Calu3 (cell line): ENCODE results near the gene EPM2AIP1. TPM values are rescaled to one million over a fixed set of nuclear protein-coding genes. Genes with fewer than 3 reads are reported as not detected.

ENCODE experiments used
- BruUV-seq: library from RNA; stranded (reverse); fragments of 400-500 nt; replicated peaks from 2 replicates; lab custom pipeline; 2021; lab: Mats Ljungman, UMichigan
- CTCF ChIA-PET: fragments of 300-600 bp; sonication (Branson Sonifier 250); formaldehyde crosslinking; loops from one replicate; lab custom pipeline; 2022; ENCODE audit warnings: antibody characterized with exemption; lab: Charles Lee
- DNase-seq: peaks from one replicate; pipeline ENCODE4 v3.0.0; 2022
- H3K27ac Mint-ChIP-seq: one replicate; pipeline ENCODE4 v1.8.0; 2022; ENCODE audit warnings: mixed read lengths; ENCODE audit not compliant: unreplicated experiment
- H3K27me3 Mint-ChIP-seq: one replicate; pipeline ENCODE4 v1.8.0; 2022; ENCODE audit warnings: mixed read lengths; ENCODE audit not compliant: unreplicated experiment
- H3K36me3 Mint-ChIP-seq: one replicate; pipeline ENCODE4 v1.8.0; 2022; ENCODE audit warnings: mild to moderate bottlenecking, moderate library complexity, mixed read lengths; ENCODE audit not compliant: insufficient read depth, unreplicated experiment
- H3K4me1 Mint-ChIP-seq: one replicate; pipeline ENCODE4 v1.8.0; 2022; ENCODE audit warnings: mild to moderate bottlenecking, low read depth, mixed read lengths; ENCODE audit not compliant: unreplicated experiment
- H3K4me3 Mint-ChIP-seq: one replicate; pipeline ENCODE4 v1.8.0; 2022; ENCODE audit warnings: mild to moderate bottlenecking, low read depth, moderate library complexity, mixed read lengths; ENCODE audit not compliant: unreplicated experiment
- H3K9me3 Mint-ChIP-seq: one replicate; pipeline ENCODE4 v1.8.0; 2022; ENCODE audit warnings: low read depth, mixed read lengths; ENCODE audit not compliant: unreplicated experiment
- CTCF ChIP-seq: fragments of 200-600 bp; IDR thresholded peaks from one replicate; pipeline ENCODE4 v1.8.0; 2022; ENCODE audit warnings: antibody characterized with exemption; ENCODE audit not compliant: unreplicated experiment
- intact Hi-C: fragments of 100-400 bp; cut with micrococcal nuclease; formaldehyde crosslinking; loops from one replicate; pipeline ENCODE4 v1.10.0; 2022; ENCODE audit not compliant: unreplicated experiment
- total RNA-seq: library from RNA; stranded (reverse); gene quantifications from 2 replicates; pipeline ENCODE4 v1.2.3, GENCODE V29; 2022

Gene EPM2AIP1
- total RNA-seq, 1 experiment from 2014 or later, result 13.2 TPM

GRCh38 chr3:37017683-37018082 is 24.8 kb upstream of the EPM2AIP1 start:
- Mint-ChIP-seq H3K4me1 (no peaks in the 10 kb centered on the region), H3K27me3 (no peaks in the 10 kb centered on the region), H3K4me3 (no peak overlapping the region), H3K27ac (no peak overlapping the region), H3K9me3 (peaks cover 3% of the 10 kb centered on the region), H3K36me3 (peaks cover 38% of the 10 kb centered on the region)
- BruUV-seq, result no TSS peak
- TF ChIP-seq CTCF, result no peak
- intact Hi-C loops, result no loop called here
- no peak for DNase-seq
- CTCF ChIA-PET, result no interaction called here

- no TSS peak for BruUV-seq
- CTCF ChIA-PET, result no interaction called here
Measured at GRCh38 chr3:37016903-37017302, 24.0 kb upstream of the EPM2AIP1 start.

GRCh38 chr3:37015642-37016041 is 22.7 kb upstream of the EPM2AIP1 start:
- H3K4me3 Mint-ChIP-seq, result no peak overlapping the region
- H3K36me3 Mint-ChIP-seq, result peaks cover 49% of the 10 kb centered on the region
- CTCF ChIA-PET, result no interaction called here
- H3K4me1 Mint-ChIP-seq, result no peaks in the 10 kb centered on the region
- no peaks in the 10 kb centered on the region for H3K27me3 Mint-ChIP-seq
- TF ChIP-seq CTCF, result no peak
- intact Hi-C loops, result no loop called here
- DNase-seq, result no peak
- BruUV-seq, result no TSS peak
- no peak overlapping the region for H3K27ac Mint-ChIP-seq
- H3K9me3 Mint-ChIP-seq, result no peaks in the 10 kb centered on the region

More at GRCh38 chr3:37016903-37017302, 24.0 kb upstream of the EPM2AIP1 start:
- Mint-ChIP-seq H3K4me3 (no peak overlapping the region), H3K9me3 (no peaks in the 10 kb centered on the region), H3K4me1 (no peaks in the 10 kb centered on the region), H3K27me3 (no peaks in the 10 kb centered on the region), H3K36me3 (peaks cover 38% of the 10 kb centered on the region), H3K27ac (no peak overlapping the region)
- TF ChIP-seq CTCF, result no peak
- intact Hi-C loops, result no loop called here
- no peak for DNase-seq

GRCh38 chr3:37014620-37015019 is 21.7 kb upstream of the EPM2AIP1 start:
- H3K27me3 Mint-ChIP-seq, result no peaks in the 10 kb centered on the region
- no TSS peak for BruUV-seq
- peaks cover 40% of the 10 kb centered on the region for H3K36me3 Mint-ChIP-seq
- CTCF ChIA-PET, result interaction anchor here (0.6 kb wide), 1 partner anchor 175 kb away, joined by 4 read pairs; no protein-coding TSS in a partner anchor
- H3K9me3 Mint-ChIP-seq, result no peaks in the 10 kb centered on the region
- intact Hi-C loops, result no loop called here
- TF ChIP-seq CTCF, result no peak
- DNase-seq, result no peak
- no peaks in the 10 kb centered on the region for H3K4me1 Mint-ChIP-seq
- H3K27ac Mint-ChIP-seq, result no peak overlapping the region
- no peak overlapping the region for H3K4me3 Mint-ChIP-seq
